8988T (cell line): ENCODE results near the gene PAPPA.

Source experiments
- DNase-seq: peaks from one replicate; pipeline ENCODE4 v3.0.0; 2011

PAPPA gene

GRCh38 chr9:116390303-116391228 is 237.0 kb downstream of the PAPPA start:
- DNase-seq = no peak

DNA sequence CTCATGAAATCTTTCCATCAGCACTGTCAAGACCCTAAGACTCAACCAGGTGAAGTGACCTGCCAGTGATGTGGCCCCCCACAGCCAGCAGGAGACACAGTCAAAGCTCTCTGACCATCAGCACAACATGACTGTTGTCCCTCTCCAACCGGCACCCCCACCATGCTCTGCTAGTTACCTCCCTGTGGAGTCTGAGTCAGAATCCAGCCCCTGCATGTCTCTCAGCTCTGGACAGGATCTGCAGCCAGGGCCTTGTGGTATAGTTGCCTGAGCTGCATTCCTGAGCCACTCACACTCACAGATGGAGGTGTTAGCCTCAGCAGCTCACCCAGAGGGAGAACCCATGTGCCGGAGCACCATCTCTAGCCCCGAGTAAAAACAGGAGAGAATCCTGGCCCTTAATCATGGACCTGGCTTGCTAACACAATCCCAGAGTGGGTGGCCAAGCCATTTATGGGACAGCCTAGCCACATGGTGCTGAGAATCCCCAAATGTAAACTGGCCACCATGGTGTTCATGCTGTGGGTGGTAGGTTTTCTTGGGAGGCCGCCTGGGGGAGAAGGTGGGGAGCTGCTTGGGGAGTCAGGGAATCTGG is 237.8 kb downstream of the PAPPA start:
- no peak for DNase-seq

GRCh38 chr9:116393198-116393597 is 239.6 kb downstream of the PAPPA start:
- no peak for DNase-seq

DNA sequence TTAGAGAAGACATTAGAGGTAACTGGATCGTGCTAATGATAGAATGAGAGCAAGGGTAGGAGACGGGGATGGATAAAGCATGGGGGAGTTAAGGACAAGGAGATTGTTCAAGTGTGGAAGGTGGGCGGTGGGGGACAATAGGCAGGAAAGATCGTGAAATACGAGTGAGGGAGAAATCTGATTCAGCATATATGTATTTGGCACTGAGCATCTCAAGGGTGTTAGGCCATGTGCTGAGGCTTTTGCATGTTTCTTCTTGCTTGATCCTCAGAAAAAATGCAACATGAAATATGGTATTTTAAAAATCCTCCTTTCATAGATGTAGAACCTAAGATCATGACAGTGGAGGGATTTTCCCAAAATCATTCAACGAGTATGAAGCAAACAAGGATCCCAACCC is 240.5 kb downstream of the PAPPA start:
- DNase-seq = no peak

DNA sequence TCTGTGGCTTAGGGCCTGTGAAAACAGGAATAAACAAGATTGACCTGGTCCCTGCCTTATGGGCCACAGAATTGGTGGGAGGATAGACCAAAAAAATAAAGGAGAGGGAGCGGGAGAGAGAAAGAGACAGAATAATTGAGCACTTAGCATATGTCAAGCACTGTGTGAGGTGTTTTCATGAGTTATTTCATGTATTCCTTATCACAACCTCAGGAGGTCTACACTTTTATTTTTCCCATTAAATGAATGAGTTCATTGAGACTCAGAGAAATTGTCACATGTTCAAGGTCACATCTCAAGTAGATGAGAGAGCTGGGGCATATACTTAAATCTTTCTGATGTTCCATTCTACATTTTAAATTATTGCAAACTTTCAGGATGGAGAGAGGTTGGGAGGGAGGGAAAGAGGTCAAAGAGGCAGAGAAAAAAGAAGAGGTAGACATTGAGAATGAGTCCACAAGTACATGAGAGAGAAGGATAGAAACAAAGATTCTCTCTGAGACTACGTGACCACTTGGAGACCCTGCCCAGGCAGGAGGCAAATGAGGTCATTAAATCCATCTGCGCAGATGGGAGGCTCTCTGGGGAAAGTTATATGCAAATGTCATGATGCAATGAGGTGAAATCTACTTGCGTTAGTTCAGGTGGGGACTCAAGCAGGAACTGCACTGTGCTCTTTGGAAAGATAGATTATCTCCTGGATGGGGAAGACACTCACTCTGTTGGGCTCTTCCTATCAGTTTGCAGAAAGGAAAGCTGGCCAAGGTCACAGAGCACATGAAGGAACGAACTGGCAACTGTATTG is 241.5 kb downstream of the PAPPA start:
- DNase-seq = no peak

DNA sequence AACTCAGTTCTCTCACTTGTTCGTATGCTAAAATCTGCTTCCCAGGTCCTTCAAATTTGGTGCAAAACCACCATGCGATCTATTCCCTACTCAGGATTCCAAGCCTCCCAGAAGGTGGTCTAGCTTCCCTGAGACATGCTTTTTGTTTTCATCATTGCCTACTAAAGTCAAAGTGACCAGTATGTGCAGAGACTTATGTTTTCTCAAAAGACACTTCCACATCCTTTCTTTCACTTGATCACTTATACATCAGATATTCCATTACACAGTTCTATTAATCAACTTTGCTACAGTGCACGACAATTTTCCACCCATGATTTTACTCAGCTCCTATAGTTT is 242.1 kb downstream of the PAPPA start:
- DNase-seq = no peak

DNA sequence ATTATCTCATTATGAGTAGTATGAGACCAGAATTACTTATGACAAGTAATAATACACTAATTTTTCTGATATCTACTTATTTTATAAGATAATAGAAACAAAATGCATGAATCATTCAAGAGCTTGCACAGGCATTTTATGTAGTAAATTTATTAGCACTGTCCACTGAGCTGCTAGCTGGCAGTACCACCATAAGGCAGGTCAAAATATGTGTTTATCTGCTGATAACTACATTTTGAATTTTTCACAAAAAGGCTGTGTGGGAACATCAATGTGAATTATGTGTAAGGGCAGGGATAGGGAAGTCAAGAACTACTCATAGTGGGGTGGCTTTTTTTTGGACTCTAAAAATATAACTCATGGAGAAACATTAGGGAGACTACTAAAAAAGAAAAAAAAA is 249.6 kb downstream of the PAPPA start:
- DNase-seq = no peak

GRCh38 chr9:116404228-116404627 is 250.6 kb downstream of the PAPPA start:
- no peak for DNase-seq

DNA sequence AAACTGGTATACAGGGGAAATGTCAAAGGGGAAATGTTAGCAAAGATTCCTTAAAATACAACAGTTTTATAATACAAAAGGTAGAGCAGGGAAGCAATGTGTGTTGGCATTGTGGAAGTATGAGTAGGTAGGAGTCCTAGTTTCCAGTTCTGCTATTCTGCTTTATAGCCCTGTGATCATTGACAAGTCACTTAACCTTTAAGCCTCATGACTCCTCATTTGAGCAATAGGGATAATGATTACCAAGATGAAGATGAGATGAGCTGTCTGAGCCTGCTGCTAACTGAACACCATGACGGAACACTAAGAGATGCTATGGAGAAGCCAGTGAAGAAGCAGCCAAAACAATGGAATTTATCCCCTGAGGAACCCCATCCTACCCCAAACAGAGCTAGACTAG is 251.7 kb downstream of the PAPPA start:
- no peak for DNase-seq

DNA sequence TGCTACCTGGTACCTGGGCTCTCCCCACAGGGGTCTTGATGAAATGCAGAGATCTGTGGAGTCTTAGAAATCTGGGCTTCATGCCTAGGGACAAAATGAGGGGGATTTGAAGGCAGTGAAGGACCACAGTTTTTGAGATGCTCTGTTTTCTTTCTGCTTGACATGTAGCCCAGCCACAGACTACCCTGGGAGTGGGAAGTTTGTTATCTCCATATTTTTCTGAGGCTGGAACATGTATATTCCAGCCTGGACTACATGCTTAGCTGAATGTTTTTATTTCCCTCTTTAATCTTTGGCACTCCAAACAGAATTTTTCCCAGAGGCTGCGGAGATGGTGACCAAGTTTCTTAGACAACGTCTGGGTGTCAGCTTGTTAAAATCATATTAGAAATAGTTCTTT is 252.9 kb downstream of the PAPPA start:
- no peak for DNase-seq

DNA sequence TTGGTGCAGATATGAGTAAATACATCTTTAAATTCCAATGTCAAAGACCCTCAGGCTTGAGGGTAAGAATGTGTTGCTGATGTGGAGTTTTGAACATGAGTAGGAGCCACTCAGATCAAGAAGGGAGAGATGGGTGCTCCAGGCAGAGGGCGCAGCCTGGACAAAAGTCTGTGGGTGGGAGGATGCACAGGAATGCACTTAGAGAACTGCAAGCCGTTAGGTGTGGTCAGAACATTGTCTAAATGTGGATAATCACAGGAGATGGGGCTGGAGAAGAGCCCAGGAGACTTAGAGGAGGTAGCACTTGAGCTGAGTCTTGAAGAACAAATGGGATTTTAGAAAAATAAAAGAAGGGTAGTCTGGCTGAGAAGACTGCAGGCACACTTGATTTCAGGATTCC is 255.5 kb downstream of the PAPPA start:
- no peak for DNase-seq

- DNase-seq = no peak
These were observed 256.0 kb downstream of the PAPPA start for GRCh38 chr9:116409638-116410037.

- no peak for DNase-seq
These were observed 257.9 kb downstream of the PAPPA start for GRCh38 chr9:116411506-116411905.

- DNase-seq = no peak
These were observed 260.8 kb downstream of the PAPPA start for GRCh38 chr9:116414374-116414773.

DNA sequence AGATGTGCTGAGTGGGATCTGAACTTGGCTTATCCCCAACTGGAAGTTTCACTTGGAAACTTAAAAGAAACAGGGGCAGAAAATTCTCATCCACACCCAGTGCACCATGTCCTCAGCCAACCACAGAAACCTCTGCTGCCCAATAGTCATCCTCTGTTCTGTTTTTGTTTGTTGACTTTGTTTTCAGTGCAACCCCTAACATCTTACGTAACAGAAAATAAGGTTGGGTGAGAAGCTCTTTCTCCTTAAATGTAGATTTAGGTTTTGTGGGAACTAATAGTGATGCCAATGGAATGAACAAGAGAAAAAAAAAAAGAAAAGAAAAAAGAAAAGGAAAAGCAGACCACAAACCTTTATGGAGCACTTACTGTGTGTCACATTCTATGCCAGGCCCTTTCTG is 262.8 kb downstream of the PAPPA start:
- DNase-seq = no peak

GRCh38 chr9:116417464-116417863 is 263.9 kb downstream of the PAPPA start:
- no peak for DNase-seq

DNA sequence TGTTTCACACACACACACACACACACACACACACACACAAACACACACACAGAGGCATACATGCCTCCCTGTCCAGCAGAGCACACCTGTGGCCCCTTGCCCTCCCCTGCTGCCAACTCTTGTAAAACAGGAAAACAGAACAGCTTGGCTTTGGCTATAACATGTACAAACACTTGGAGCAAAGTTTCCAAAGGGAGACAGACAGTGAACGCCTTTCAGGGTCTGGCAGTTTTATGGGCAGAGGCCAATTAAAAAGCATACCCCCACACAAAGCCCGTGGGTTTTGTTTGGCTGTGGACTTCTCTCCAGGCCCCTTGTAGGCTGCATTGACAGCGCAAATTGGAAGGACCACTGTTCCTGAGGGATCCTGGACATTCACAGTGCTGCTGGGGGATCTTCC is 265.6 kb downstream of the PAPPA start:
- no peak for DNase-seq

- DNase-seq = no peak
These were observed 267.5 kb downstream of the PAPPA start for GRCh38 chr9:116420993-116421538.

DNA sequence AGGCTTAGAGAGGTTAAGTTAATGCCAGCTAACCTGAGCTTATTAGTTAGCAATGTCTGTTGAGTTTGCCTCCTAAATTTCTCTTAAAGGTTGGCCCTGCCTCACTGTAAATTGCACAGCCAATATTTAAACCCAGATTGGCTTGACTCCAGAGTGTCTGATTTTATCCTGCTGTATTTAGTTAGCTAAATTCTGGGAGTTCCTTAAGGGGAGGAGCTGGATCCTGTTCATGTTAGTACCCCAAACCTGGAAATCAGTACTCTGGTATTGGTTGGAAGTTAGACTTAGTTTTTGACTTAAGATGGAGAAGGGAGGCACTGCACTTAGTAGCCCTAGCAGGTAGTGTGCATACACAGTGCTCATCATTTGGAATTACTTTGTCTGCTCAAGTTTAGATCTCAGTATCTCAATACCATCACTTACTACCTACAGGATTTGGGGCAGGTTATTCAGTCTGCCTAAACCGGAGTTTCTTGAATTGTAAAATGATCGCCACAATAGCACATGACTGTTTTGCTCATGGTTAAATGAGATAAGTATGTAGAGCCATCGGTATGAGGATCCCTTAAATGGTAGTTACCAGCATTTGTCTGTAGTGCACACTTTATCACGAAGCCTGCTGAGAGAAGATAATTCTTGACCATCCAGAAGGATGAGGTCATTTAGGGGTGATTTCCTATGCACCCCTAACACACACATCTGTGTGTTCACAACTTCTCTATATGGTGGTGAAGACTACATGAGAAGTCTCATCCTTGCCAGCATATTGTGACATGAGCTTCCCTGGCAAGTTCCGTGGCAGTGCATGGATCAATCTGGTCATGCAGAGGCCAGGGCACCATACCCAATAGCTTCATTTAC is 268.8 kb downstream of the PAPPA start:
- DNase-seq = no peak

DNA sequence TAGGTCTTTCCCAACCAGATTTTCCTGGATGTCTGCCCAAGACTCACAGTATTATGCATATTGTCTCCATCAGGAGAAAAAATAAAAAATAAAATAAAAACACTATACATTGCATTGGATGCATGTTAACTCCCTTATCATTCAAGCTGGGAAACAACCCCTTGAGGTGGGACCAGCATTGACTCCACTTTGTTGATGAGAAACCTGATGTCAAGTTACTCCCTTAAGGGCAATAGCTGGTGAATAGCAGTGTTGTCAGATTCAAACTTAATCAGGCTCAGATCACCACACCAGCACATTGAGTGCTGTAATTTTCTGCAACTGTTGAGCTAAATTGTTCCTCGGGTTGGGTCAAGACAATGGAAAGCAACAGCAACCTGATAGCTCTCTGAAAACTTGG is 269.6 kb downstream of the PAPPA start:
- no peak for DNase-seq

GRCh38 chr9:116425244-116425643 is 271.7 kb downstream of the PAPPA start:
- no peak for DNase-seq

- no peak for DNase-seq
These were observed 277.3 kb downstream of the PAPPA start for GRCh38 chr9:116430849-116431248.

DNA sequence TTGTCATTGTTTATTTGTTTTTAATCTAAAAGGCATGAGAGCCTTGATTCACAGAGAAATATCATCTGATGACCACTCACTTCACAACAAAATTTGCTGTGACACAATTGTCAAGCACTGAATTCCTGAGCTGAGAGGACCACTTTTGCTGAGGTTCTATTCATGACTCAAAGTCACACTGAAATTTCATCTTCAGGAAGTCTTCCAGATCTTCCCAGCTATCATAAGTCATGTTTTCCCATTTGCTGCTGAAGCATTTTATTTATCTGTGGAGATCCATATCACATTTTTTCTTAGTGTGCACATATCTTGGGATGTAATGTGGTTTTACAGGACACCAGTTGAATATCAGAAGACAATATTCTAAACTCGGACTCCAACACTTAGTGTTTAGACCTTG is 278.5 kb downstream of the PAPPA start:
- no peak for DNase-seq
